ENCODE results near the gene EFCAB3.
"Not testable (repeated sequence)": the region's sequence is repeated elsewhere in the genome, so short reads cannot be mapped to it uniquely, and the experiment has no call there.

Gene EFCAB3

GRCh38 chr17:62380253-62380652 lies at the start of gene EFCAB3:
Gene EFCAB3, plus strand, starts transcription at chr17:62380553. Its CDS starts 2,427 bp downstream, at chr17:62382980.
- DNase-seq = no peak

DNA sequence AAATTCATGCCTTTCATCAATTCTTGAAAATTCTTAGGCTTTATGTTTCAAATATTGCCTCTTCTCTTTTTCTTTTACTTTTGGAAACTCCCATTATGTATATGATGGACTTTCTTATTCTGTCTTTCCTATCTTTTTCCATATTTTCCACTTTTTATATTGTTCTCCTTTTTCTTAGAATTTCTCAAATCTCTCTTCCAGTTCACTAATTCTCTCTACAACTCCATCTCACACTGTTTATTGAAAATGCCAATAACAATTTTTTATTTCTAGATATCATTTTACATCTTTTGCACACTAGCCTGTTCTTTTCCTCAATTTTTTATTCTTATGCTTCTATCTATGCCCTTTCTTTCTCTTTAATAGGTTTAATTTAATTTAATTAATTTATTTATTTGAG lies 43.8 kb upstream of the EFCAB3 start:
- DNase-seq = no peak

GRCh38 chr17:62343764-62344270 lies 36.5 kb upstream of the EFCAB3 start:
- peak; percentile 57 for DNase-seq

DNA sequence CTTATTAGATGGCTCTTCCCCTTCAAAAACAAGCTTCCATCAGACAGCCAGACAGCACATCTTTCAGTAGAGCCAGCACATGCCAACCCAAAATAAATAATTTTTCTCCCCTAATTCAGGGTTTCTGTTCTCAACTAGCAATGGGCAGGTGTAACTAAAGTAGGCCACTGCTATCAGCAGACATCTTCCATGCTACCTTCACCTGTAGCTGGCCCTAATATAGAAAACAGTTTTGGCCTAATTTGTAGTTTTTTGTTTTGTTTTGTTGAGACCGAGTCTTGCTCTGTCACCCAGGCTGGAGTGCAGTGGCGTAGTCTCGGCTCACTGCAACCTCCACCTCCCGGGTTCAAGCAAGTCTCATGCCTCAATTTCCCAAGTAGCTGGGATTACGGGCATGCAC lies 29.2 kb upstream of the EFCAB3 start:
- no peak for DNase-seq

DNA sequence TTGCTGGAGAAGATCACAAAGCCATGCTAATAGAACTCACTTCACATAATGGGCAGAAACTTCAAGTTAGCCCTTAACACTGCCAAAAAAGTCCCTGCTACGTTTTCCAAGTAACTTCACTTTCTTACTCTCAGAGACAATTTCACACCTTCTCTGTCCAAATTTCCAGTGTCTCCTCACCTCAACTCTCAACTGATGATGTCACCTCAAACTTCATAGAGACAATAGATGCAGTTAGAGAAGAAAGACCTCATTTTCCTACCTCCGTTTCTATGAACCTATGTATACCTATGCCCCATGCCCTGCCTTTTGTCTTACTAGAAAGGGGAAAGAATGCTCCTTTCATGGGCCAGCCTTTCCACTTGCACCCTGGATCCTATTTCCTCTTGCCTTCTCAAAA lies 14.2 kb upstream of the EFCAB3 start:
- DNase-seq = no peak

- DNase-seq = no peak
Observed at GRCh38 chr17:62381561-62381960, 1.2 kb downstream of the EFCAB3 start.

GRCh38 chr17:62388856-62389255 lies 8.5 kb downstream of the EFCAB3 start:
- DNase-seq = no peak

DNA sequence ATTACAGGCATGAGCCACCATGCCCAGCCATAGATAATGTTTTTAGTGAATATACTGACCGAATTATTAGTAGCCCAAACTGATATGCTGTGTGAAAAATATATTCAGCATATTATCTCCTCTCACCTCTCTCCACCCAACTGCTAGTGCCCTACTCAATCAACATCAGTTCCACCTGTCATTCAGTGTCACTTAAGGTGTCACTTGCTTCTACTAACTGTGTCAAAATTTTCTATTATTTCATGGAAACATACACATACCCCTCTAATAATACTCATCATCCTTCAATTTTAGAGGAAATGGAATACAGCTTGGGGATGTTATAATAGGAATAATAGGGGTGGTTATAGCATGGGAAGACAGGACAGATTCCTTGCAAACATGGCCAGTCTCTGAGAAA lies 12.6 kb downstream of the EFCAB3 start:
- no peak for DNase-seq

- no peak for DNase-seq
Observed at GRCh38 chr17:62398891-62399290, 18.5 kb downstream of the EFCAB3 start.

DNA sequence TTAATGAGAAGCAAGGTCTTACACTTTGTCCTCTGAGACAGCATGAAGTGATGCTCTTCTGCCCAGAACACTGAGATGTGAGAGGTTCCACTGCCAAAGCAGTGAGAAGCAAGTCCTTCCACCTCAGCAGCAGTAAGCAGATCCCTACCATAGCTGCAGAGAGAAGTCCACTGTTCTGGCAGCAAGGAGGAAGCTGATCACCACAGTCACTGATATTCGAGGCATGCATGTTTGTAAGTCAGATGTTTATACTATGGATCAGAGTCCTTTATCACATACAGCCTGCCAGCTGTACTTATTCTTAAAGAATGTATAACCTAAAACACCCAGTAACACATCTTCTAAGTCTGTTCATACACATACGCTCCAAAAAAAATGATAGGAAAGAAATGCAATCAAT lies 25.1 kb downstream of the EFCAB3 start:
- DNase-seq = no peak

DNA sequence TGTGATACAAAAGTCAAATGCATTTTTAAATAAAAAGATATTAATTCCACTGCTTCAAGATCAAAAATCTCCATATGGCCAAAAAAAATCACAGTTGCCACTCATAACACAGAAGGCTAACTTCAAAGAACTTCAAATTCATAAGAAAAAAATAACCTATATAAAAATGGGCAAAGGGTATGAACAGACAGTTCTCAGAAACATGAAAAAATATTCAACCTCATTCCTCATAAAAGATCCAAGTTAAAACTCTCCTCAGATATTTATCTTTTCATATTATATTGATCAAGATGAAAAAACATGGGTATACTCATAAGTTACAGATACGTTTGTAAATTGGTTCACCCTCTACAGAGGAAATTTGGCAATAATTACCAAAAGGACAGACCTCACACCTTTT lies 32.7 kb downstream of the EFCAB3 start:
- DNase-seq = not testable (repeated sequence)

DNA sequence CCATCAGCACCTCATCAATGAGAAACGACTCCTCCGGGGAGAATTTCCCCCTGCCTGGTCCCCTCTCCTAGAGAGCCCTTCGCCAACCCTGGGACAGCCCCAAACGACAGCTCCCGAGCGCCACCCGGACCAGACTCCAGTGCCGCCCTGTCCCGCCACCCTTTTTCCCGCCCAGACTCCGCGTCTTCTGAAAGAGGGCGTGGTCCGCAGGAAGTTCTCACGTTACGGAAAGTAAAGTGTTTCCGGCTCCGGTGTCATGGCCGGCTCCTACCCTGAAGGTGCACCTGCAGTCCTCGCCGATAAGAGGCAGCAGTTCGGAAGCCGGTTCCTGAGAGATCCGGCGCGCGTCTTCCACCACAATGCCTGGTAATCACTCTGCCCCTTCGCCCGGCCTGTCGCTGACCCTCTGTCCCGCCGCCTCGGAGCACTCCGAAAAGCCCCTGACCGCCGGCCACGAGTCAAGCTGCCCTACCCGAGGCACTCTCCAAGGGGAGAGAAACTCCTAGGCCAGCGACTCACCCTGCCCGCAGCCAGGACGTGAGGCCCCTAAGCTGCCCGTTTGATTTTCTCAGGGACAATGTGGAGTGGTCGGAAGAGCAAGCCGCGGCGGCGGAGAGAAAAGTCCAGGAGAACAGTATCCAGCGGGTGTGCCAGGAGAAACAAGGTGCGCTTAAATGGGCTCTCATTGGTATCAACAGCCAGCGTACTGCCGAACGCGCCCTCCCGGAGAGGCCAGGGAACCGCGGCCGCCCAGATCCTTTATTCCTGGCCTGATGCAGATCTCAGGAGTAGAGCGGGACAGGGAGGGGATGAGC lies 43.5 kb downstream of the EFCAB3 start, which contains the start of gene METTL2A:
METTL2A (plus strand) TSS at position 251 of the 815 bp plus-strand sequence; CDS start at position 257, 6 bp downstream.
- peak; percentile 96 for DNase-seq

GRCh38 chr17:62426214-62426613 lies 45.9 kb downstream of the EFCAB3 start:
- DNase-seq = not testable (repeated sequence)

DNA sequence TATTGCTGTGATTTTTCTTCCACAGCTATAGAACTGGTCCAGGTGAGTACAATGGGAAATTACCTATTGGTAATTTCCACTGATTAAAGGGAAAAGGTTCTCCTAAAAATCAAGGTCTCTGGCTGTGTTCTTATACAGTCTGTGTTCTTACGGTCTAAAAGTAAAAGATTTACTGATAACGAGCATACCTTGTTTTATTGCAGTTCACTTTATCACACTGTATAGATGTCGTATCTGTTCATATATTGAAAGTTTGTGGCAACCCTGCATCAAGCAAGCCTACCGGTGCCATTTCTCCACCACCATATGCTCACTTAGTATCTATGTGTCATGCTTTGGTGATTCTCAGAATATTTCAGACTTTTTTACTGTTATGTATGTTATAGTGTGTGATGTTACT lies 54.9 kb downstream of the EFCAB3 start:
- not testable (repeated sequence) for DNase-seq

DNA sequence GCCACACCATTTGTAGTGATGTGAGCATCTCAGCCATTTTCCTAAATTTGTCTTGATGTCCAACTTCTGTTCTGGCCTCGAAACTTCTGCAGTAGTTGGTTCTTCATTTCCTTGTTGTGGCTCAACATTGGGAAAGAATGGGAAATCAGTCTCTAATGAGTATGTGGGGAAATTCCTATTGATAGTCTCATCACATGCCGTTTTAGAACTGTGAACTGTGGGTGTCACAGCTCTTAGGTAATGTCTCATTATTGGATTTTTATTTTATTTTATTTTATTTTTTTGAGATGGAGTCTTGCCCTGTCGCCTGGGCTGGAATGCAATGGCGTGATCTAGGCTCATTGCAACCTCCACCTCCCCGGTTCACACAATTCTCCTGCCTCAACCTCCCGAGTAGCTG lies 60.8 kb downstream of the EFCAB3 start:
- DNase-seq = not testable (repeated sequence)

- no peak for DNase-seq
Observed at GRCh38 chr17:62444063-62444462, 63.7 kb downstream of the EFCAB3 start.

GRCh38 chr17:62445791-62446190 lies 65.4 kb downstream of the EFCAB3 start:
- DNase-seq = not testable (repeated sequence)

DNA sequence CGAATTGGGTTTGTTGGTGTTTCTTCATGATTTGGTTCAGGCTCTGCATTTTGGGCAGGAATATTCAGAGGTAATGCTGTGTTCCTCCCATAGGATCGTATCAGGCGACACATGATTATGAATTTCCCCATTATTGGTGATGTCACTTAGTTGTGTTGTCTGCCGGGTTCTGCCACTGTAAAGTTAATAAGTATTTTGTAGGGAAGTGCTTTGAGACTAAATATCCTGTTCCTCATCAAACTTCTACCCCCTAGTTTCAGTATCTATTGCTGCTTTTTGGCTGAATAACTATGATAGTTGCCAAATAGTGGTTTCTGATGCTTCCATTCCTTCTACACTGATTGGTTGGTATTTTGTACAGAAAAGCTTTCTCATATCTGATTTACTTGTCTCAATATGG lies 71.8 kb downstream of the EFCAB3 start:
- not testable (repeated sequence) for DNase-seq

GRCh38 chr17:62453041-62453440 lies 72.7 kb downstream of the EFCAB3 start:
- not testable (repeated sequence) for DNase-seq

- not testable (repeated sequence) for DNase-seq
Observed at GRCh38 chr17:62453656-62454055, 73.3 kb downstream of the EFCAB3 start.

- not testable (repeated sequence) for DNase-seq
Observed at GRCh38 chr17:62454111-62454510, 73.8 kb downstream of the EFCAB3 start.

- DNase-seq = no peak
Observed at GRCh38 chr17:62456016-62456415, 75.7 kb downstream of the EFCAB3 start.

DNA sequence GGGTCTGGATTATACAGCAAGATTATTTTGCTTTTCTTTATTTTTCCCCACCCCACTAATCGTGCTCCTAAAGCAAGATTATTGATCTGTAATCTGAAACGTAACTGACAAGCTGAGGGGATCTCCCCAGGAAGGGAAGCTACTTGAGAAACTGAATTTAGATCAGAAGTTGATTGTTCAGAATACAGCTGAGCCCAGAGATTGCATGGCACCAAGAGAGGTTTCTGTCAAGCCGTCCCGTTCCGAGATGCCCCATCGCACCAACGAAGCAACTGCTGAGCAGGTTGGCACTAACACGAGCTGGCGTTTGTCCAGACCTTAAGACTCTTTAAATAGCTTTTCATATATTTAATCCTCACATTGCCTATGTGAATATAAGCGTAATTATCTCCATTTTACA lies 78.1 kb downstream of the EFCAB3 start:
- DNase-seq = not testable (repeated sequence)

DNA sequence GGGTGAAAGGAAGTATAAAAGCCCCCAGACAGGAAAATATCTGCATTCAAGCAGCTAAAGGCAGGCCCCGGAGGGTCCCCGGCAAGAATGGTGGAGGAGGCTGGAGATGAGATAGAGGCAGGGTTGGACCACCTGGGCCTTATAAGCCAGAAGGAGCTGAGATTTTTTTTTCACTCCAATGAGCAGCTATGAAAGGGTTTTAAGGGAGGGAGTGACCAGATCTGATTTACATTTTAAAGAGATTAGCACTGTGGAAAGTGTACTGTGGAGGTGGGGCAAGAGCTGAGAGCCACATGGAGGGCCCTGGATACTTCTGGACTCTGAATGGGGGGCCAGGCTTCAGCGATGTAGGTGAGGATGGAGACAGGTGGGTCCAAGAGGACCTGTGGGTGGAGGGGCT lies 84.1 kb downstream of the EFCAB3 start:
- not testable (repeated sequence) for DNase-seq
